ENCODE measurements around the gene BANF2. TPM values are rescaled to one million over a fixed set of nuclear protein-coding genes. Genes with fewer than 3 reads are reported as not detected.

The BANF2 gene
- total and polyA plus RNA-seq, 2 of the 4 experiments (the other 2 are of a cell fraction) = not detected

DNA sequence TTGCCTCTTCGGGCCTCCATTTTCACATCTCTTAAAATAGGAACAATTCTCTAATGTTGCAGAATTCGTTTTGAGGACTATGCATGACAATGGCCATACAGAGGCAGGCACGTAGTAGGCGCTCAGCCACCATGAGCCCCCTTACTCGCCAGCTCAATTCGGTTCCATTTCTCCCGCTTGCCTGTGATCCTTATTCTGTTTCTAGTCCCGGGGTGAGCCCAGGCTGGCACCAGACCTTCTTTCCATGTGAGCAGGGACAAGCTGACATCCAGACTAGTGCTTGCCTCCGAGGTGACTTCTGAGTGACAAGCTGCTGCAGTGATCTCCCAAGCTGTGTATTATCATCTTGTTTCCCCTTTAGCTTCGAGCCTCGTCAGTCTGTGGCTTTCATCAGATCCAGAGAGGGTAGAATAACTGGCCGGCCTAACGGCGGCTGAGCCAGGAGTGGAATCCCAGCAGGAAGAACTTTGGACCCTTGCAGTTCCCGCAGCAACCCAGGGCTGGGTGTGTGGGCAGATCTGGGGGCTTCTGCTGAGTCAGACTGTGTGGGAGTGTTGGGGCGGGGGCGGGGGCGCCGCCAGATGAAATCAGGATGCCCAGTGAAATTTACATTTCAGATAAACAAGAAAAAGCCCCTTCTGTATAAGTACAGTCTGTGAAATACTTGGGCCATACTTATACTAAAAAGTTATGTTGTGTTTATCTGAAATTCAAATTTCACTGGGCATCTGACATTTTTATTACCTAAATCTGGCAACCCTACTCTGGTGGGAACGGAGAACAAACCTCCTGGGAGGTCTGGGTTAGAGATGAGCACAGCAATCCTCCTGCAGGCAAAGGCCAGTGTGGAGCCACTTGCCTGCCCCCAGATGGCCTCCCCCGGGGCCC lies 10.9 kb downstream of the BANF2 start:
- Histone ChIP-seq H3K56ac (ENCODE audit: extremely low read depth, insufficient read depth, low read length) (0 out of 2 replicates have a peak overlapping the region, but pooled peaks have one; percentile 19), H4K20me1 (ENCODE audit: insufficient read depth, low read length) (no peaks in the 10 kb centered on the region), H3K4me1 (ENCODE audit: control insufficient read depth, insufficient read depth, low read length) (peaks cover 25% of the 10 kb centered on the region), H2AK5ac (ENCODE audit: low read depth, low read length) (peak overlapping the region; percentile 35; the same call in 1 of the 2 replicates), H2BK5ac (ENCODE audit: low read depth, low read length, poor library complexity, severe bottlenecking) (no peak overlapping the region), H4K8ac (ENCODE audit: low read depth in 2 of 2, low read length in 2 of 2) (peak overlapping the region; percentile 28 to 83; a peak in 2 of 4 replicates), H4K5ac (ENCODE audit: low read depth, low read length) (peak overlapping the region; percentile 77), H3K4me3 (ENCODE audit: insufficient read depth, low read depth, low read length) (no peak overlapping the region), H3K4ac (ENCODE audit: low read depth, low read length) (peak overlapping the region; percentile 90), H3K9ac (ENCODE audit: low read depth, low read length) (peak overlapping the region; percentile 43; the same call in 1 of the 2 replicates), H2AK9ac (replicated peaks; ENCODE audit: low read depth, low read length, poor library complexity) (peak overlapping the region; percentile 8), H3K4me2 (ENCODE audit: low read depth, low read length) (peak overlapping the region; percentile 41; the same call in 1 of the 2 replicates), H3K79me1 (ENCODE audit: low read depth in 1 of 2, low read length in 2 of 2) (no peaks in the 10 kb centered on the region), H2BK15ac (ENCODE audit: low read depth, low read length) (no peak overlapping the region; the same call in 2 of the 3 replicates), H2BK20ac (ENCODE audit: low read depth, low read length) (peak overlapping the region; percentile 81; the same call in 1 of the 2 replicates), H3K36me3 (ENCODE audit: control insufficient read depth, insufficient read depth, low read length) (no peaks in the 10 kb centered on the region), H2AFZ (replicated peaks; ENCODE audit: low read length, poor library complexity) (peak overlapping the region; percentile 64), H3K27me3 (ENCODE audit: control insufficient read depth, insufficient read depth, low read length) (no peaks in the 10 kb centered on the region), H3K9me3 (ENCODE audit: control insufficient read depth, insufficient read depth, low read length) (no peaks in the 10 kb centered on the region), H3K9me1 (ENCODE audit: insufficient read depth, low read length) (peaks cover 28% of the 10 kb centered on the region), H3K27ac (ENCODE audit: insufficient read depth, low read length) (peak overlapping the region; percentile 56), H2BK120ac (ENCODE audit: low read depth, low read length) (peak overlapping the region; percentile 51), H4K91ac (ENCODE audit: insufficient read depth, low read depth, low read length) (peak overlapping the region; percentile 66; the same call in 1 of the 2 replicates), H3K18ac (ENCODE audit: low read depth, low read length) (peak overlapping the region; percentile 95), H3K14ac (replicated peaks; ENCODE audit: low read depth, low read length) (peak overlapping the region; percentile 84), H3K23ac (ENCODE audit: low read depth, low read length) (peak overlapping the region; percentile 90; the same call in 1 of the 2 replicates)
- no TSS peak for BruUV-seq (replicated peaks)
- DNase-seq = peak; percentile 34
- TF ChIP-seq NFE2L2 (IDR thresholded peaks at IDR 0.05; ENCODE audit: low read depth, low read length) = peak; percentile 62; the same call in 1 of the 2 replicates
- TF ChIP-seq MXI1 (IDR thresholded peaks at IDR 0.05; ENCODE audit: borderline replicate concordance, low read depth, low read length) = no peak
- peak; percentile 48; the same call in 1 of the 2 replicates for TF ChIP-seq FOS (IDR thresholded peaks at IDR 0.05; ENCODE audit: low read depth, low read length)
- TF ChIP-seq SMC3 (IDR thresholded peaks at IDR 0.05; ENCODE audit: low read depth, low read length) = no peak
- peak; percentile 35 for ATAC-seq (ENCODE audit: low read depth)
- in situ Hi-C loops (cut with MboI; ENCODE audit: low sequenced_read_pairs) = no loop called here
- WGBS, 2 experiments (ENCODE audit: extremely low coverage in 2 of 2, insufficient read length in 1 of 2) = 63% methylated on average over 8 of the region's 21 CpGs; no CpG with 5 or more reads in 1 of the 2 experiments
- ChIA-PET POLR2A (ENCODE audit: unreplicated experiment) (no interaction called here), CTCF (interaction anchor here (1.4 kb wide), 1 partner anchor 29 kb away, joined by 4 read pairs; the partner anchor contains the start of gene RRBP1)
- intact Hi-C loops (cut with micrococcal nuclease) = no loop called here
- dilution Hi-C loops (cut with HindIII; ENCODE audit: low sequenced_read_pairs, unreplicated experiment) = no loop called here

Data from IMR-90 (cell line).